Aorta (tissue), 5 donors: ENCODE results near the gene PYCARD. TPM values are rescaled to one million over a fixed set of nuclear protein-coding genes. Genes with fewer than 3 reads are reported as not detected.
A peak's percentile ranks its signal among the peaks of the same experiment; 100 is the strongest.
"Not testable (repeated sequence)": the region's sequence is repeated elsewhere in the genome, so short reads cannot be mapped to it uniquely, and the experiment has no call there.

Experiments
- ATAC-seq: fragments of 200-7000 bp; cut with Tn5 transposase; one replicate; pipeline ENCODE4 v1.9.1; 2022; ENCODE audit warnings: moderate library complexity; ENCODE audit not compliant: low FRiP score
- DNase-seq, 2 donors: peaks; one replicate each; pipeline ENCODE4 v3.0.0-alpha.2; 2020
- H3K27ac ChIP-seq, 2 donors: one replicate each; pipeline ENCODE4 v1.5.1; 2013; ENCODE audit warnings: low read length in 2 of 2, mild to moderate bottlenecking in 2 of 2, moderate library complexity in 2 of 2, control low read depth in 1 of 2, inconsistent platforms in 1 of 2, low read depth in 1 of 2
- H3K27me3 ChIP-seq, 2 donors: one replicate each; pipeline ENCODE4 v1.6.1; 2013; ENCODE audit warnings: control low read depth in 1 of 2, low read length in 1 of 2, mild to moderate bottlenecking in 1 of 2, moderate library complexity in 1 of 2; ENCODE audit not compliant: insufficient read depth in 2 of 2, control insufficient read depth in 1 of 2
- H3K36me3 ChIP-seq, 2 donors: one replicate each; pipeline ENCODE4 v1.6.1; 2013; ENCODE audit warnings: control low read depth in 1 of 2, low read length in 1 of 2, mild to moderate bottlenecking in 1 of 2; ENCODE audit not compliant: insufficient read depth in 2 of 2, control insufficient read depth in 1 of 2
- H3K4me1 ChIP-seq, 2 donors: one replicate each; pipeline ENCODE4 v1.6.1; 2013; ENCODE audit warnings: low read length in 2 of 2, control low read depth in 1 of 2, mild to moderate bottlenecking in 1 of 2, moderate library complexity in 1 of 2; ENCODE audit not compliant: insufficient read depth in 2 of 2, control insufficient read depth in 1 of 2
- H3K4me3 ChIP-seq, 2 donors: one replicate each; pipeline ENCODE4 v1.5.1; 2013; ENCODE audit warnings: low read length in 2 of 2, control low read depth in 1 of 2, mild to moderate bottlenecking in 1 of 2
- H3K9me3 ChIP-seq: one replicate; pipeline ENCODE4 v1.6.1; 2013; ENCODE audit warnings: mild to moderate bottlenecking, low read length; ENCODE audit not compliant: control insufficient read depth
- WGBS, 2 donors: extraction: QIAGEN DNeasy Blood & Tissue Kit; methylation state at CpG; one replicate each; pipeline ENCODE4 v1.1.7; 2013; 5-methylcytosine and 5-hydroxymethylcytosine counted together
- intact Hi-C, 2 donors: fragments of 100-400 bp; cut with DNase I; formaldehyde crosslinking; loops; one replicate each; pipeline versions ENCODE4 v1.14.2 to v1.15.0; 2022
- polyA plus RNA-seq, 2 donors: library from polyadenylated mRNA; stranded (reverse); fragments of 200-250 nt; gene quantifications; one replicate each; pipeline ENCODE4 v1.2.3, GENCODE V29; 2013
- total RNA-seq, 2 donors: library from RNA; stranded (reverse); fragmentation: NEBNext Ultra II Directional; extraction: Animal tissue kit (Norgen Biotek cat#: 25700); gene quantifications; one replicate each; pipeline ENCODE4 v1.2.1, GENCODE V29; 2021
- donor health status: healthy with polysubstance abuse.
- donor health status: Bipolar disorder and iron deficiency.
- donor health status: DM: no; HTN: no; CAD: no.
- donor health status: DM: no; HTN: no; CAD: no.
- donor health status: DM: yes; HTN: yes; CAD: no.

The PYCARD gene
- total and polyA plus RNA-seq, 4 donors = 13.3 to 52.7 (median 19.3) TPM

GRCh38 chr16:31195861-31196260 is 6.7 kb downstream of the PYCARD start:
- H3K27ac ChIP-seq, ATAC-seq, H3K27me3 ChIP-seq, H3K4me1 ChIP-seq, H3K9me3 ChIP-seq, H3K36me3 ChIP-seq, intact Hi-C loops, H3K4me3 ChIP-seq: not testable (repeated sequence)
- 95 to 96% methylated on average over 11 of the region's 11 CpGs for WGBS, 2 donors
- DNase-seq = peak; percentile 12 to 34

DNA sequence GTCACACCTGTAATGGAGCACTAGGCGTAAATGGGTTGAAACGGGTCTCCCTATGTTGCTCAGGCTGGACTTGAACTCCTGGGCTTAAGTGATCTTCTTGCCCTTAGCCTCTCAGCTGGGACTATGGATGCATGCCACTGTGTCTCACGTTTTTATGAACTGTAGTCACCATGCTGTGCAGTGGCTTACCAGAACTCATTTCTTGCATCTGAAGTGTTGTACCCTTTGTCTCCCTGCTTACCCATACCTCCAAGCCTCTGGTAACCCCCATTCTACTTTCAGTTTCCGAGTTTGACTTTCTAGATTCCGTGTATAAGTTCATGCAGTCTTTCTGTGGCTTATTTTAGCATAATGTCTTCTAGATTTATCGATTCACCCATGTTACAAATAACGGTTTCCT is 7.7 kb downstream of the PYCARD start:
- intact Hi-C loops = no loop called here
- no peak overlapping the region for H3K4me3 ChIP-seq
- no peaks in the 10 kb centered on the region for H3K9me3 ChIP-seq
- ATAC-seq (no peak), DNase-seq (peak in 1 of 2 donors; percentile 3)
- peaks cover 9 to 15% of the 10 kb centered on the region in 2 donors for H3K36me3 ChIP-seq
- no peak overlapping the region for H3K27ac ChIP-seq
- no peaks in the 10 kb centered on the region for H3K27me3 ChIP-seq
- WGBS, 2 donors = 84 to 86% methylated on average over 7 of the region's 7 CpGs
- no peaks in the 10 kb centered on the region for H3K4me1 ChIP-seq

DNA sequence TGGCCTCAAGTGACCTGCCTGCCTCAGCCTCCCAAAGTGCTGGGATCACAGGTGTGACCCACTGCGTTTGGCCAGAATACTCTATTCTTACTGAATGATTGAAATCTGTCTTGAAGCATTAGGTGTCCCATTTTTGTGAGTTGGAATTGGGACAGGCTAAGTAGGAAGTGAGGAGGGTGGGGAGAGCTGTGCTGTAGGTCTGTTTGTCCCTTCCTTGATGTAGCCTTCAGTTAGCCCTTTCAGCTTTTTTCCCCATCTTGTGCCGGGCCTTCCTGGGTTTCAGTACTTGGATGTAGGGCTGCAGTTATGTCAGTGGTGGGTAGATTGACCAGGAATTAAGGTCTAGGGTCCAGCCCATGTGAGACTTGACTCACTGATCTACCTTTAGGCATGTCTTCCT is 8.7 kb downstream of the PYCARD start:
- H3K9me3 ChIP-seq = no peaks in the 10 kb centered on the region
- H3K27ac ChIP-seq = no peak overlapping the region
- ATAC-seq (no peak), DNase-seq (peak in 1 of 2 donors; percentile 30)
- peaks cover 13 to 17% of the 10 kb centered on the region in 2 donors for H3K36me3 ChIP-seq
- no peaks in the 10 kb centered on the region for H3K27me3 ChIP-seq
- H3K4me3 ChIP-seq = no peak overlapping the region
- WGBS, 2 donors = 83 to 92% methylated on average over 2 of the region's 2 CpGs
- intact Hi-C loops = no loop called here
- no peaks in the 10 kb centered on the region for H3K4me1 ChIP-seq

DNA sequence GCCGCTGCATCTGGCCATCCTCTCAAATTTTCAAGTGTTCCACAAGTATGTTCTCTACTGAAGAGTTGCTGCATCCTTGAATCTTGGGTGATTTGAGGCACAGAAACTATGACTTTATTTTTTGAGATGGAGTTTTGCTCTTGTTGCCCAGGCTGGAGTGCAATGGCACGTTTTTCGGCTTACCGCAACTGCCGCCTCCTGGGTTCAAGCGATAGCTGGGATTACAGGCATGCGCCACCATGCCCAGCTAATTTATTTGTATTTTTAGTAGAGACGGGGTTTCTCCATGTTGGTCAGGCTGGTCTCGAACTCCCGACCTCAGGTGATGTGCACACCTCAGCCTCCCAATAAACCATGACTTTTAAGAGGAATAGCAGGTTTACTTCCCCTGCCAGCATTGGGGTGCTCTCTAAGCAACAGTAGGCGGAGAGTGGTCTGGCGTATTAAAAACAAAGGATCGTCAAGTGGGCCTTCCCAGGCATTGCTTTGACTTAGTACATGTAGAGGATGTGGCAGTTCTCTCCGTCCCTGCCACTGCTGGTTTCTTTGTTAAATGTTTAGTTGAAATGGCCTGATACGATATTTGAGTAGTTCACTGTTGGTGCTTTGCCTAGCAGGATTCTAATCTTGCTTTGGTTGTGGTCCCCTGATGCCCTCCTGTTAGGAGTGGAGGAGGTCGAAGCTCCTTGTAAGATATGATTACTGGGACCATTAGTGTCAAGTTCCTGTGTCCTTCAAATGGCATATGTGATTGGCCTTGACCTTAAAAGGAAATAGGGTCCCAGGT is 9.5 kb downstream of the PYCARD start:
- WGBS, 2 donors = 86% methylated on average over 16 of the region's 16 CpGs
- Histone ChIP-seq H3K36me3 (peaks cover 13 to 17% of the 10 kb centered on the region in 2 donors), H3K4me1 (no peaks in the 10 kb centered on the region), H3K4me3 (no peak overlapping the region), H3K9me3 (no peaks in the 10 kb centered on the region), H3K27ac (no peak overlapping the region), H3K27me3 (no peaks in the 10 kb centered on the region)
- DNase-seq (peak; percentile 14 to 23), ATAC-seq (no peak)
- intact Hi-C loops = no loop called here

DNA sequence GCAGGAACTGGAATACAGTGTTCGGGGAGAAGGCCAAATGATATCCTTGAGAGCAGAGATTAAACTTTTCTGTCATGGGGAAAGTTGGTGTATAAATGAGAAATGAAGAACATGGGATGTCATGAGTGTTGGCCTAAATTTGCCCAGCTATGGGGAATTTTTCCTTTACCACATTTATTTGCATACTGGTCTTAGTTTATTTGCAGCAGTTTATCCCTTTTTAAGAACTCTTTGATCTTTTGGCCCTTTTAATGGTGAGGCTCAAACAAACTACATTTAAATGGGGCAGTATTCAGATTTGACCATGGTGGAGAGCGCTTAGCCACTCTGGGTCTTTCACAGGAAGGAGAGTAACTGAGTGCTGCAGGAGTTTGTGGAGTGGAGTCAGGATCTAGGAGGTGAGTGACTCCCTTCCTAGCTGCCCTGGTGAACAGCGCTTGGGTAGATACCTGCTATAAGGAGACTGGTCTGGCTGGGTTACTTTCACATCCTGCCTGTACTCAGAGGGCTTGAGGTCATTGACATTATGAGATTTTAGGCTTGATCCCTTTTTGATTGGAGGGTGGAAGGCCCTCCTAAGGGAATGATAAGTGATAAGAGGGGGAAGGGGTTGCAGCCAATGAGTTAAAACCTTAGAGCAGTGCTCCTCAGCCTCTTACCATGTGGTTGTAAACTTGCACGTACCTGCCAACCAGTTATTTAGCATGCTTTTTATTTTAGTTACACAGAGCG is 10.7 kb downstream of the PYCARD start:
- WGBS, 2 donors = 76 to 82% methylated on average over 5 of the region's 5 CpGs
- intact Hi-C loops = no loop called here
- Histone ChIP-seq H3K27ac (no peak overlapping the region), H3K4me1 (no peaks in the 10 kb centered on the region), H3K27me3 (no peaks in the 10 kb centered on the region), H3K4me3 (no peak overlapping the region), H3K36me3 (peaks cover 14 to 19% of the 10 kb centered on the region in 2 donors), H3K9me3 (no peaks in the 10 kb centered on the region)
- peak in 1 of 2 donors; percentile 1 for DNase-seq
- no peak for ATAC-seq

DNA sequence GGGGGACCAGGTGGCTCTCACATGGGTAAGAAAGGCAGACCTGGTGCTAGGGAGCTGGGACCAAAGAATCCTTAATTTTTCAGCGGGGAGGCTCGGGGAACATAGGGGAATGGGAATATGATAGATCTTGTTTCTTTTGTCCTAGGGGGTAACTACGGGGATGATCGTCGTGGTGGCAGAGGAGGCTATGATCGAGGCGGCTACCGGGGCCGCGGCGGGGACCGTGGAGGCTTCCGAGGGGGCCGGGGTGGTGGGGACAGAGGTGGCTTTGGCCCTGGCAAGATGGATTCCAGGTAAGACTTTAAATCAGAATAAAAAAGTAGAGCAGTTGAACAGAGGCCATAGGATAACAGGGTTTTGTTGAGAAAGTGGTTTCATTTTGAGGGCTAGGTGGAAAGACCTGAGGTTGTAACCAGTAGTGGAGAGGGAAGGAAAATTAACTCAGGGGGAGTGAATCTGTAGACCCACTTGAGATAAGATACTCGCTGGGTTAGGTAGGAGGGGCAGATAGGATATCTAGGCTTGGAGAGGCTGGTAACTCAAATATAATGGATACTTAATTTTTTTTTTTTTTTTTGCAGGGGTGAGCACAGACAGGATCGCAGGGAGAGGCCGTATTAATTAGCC is 11.6 kb downstream of the PYCARD start:
- no peak overlapping the region for H3K4me3 ChIP-seq
- peak in 1 of 2 donors; percentile 38 for DNase-seq
- H3K27me3 ChIP-seq = no peaks in the 10 kb centered on the region
- H3K4me1 ChIP-seq = no peaks in the 10 kb centered on the region
- intact Hi-C loops = no loop called here
- H3K27ac ChIP-seq = no peak overlapping the region
- H3K36me3 ChIP-seq = peaks cover 16 to 20% of the 10 kb centered on the region in 2 donors
- 91 to 94% methylated on average over 17 of the region's 17 CpGs for WGBS, 2 donors
- no peak for ATAC-seq
- H3K9me3 ChIP-seq = no peaks in the 10 kb centered on the region

DNA sequence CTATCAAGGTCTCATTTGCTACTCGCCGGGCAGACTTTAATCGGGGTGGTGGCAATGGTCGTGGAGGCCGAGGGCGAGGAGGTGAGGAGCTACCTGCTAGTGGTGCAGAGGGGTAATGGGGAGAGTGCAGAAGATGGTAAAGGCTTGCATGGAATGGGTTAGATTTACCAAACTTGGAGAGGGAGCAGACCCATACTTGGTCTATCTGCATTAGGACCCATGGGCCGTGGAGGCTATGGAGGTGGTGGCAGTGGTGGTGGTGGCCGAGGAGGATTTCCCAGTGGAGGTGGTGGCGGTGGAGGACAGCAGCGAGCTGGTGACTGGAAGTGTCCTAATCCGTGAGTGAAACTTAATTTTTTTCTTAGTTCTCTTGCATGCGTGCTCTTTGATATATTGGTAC is 12.5 kb downstream of the PYCARD start:
- H3K4me1 ChIP-seq = no peaks in the 10 kb centered on the region
- ATAC-seq (no peak), DNase-seq (peak in 1 of 2 donors; percentile 55)
- H3K9me3 ChIP-seq = no peaks in the 10 kb centered on the region
- no peak overlapping the region for H3K4me3 ChIP-seq
- peaks cover 20% of the 10 kb centered on the region in 2 donors for H3K36me3 ChIP-seq
- intact Hi-C loops = no loop called here
- no peak overlapping the region for H3K27ac ChIP-seq
- WGBS, 2 donors = 91 to 93% methylated on average over 12 of the region's 12 CpGs
- H3K27me3 ChIP-seq = no peaks in the 10 kb centered on the region

DNA sequence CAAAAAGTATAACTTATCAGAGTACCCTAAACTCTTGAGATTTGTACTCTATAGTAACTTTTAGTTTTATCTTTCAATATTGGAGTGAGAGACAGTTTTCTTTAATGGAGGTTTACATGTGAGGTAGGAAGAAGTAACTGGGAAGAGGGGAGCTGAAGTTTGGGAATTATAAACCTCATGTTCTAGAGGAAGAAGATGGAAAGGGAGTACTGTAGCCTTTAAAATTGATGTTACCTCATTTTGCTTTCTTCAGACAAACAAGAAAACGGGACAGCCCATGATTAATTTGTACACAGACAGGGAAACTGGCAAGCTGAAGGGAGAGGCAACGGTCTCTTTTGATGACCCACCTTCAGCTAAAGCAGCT is 13.2 kb downstream of the PYCARD start:
- no peak overlapping the region for H3K4me3 ChIP-seq
- no peak overlapping the region for H3K27ac ChIP-seq
- intact Hi-C loops = loop anchor here (10.0 kb wide), 1 partner anchor 255 kb away; the partner anchor contains the start of gene ZNF843 (in 2 of the 2)
- ATAC-seq (no peak), DNase-seq (no peak)
- H3K9me3 ChIP-seq = no peaks in the 10 kb centered on the region
- H3K4me1 ChIP-seq = no peaks in the 10 kb centered on the region
- H3K36me3 ChIP-seq = peaks cover 22 to 23% of the 10 kb centered on the region in 2 donors
- no peaks in the 10 kb centered on the region for H3K27me3 ChIP-seq
- WGBS, 2 donors = 76 to 86% methylated on average over 2 of the region's 2 CpGs
